Fibroblast of pulmonary artery (primary cell): Measurements from ENCODE around the gene FAM228A.

ENCODE experiments used
- DNase-seq: peaks from one replicate; pipeline ENCODE4 v3.0.0-alpha.2; 2010; ENCODE audit warnings: low read depth
- H3K4me3 ChIP-seq: replicated peaks from 2 replicates; pipeline ENCODE4 v1.5.1; 2011; ENCODE audit warnings: low read depth, mild to moderate bottlenecking, control low read depth, low read length, moderate library complexity
- TF ChIP-seq, protein P1 (sequence below): IDR thresholded peaks from 2 replicates; pipeline ENCODE4 v1.5.1; 2011; ENCODE audit warnings: mild to moderate bottlenecking, control low read depth, low read length, inconsistent platforms; ENCODE audit errors: missing control alignments

FAM228A gene

DNA sequence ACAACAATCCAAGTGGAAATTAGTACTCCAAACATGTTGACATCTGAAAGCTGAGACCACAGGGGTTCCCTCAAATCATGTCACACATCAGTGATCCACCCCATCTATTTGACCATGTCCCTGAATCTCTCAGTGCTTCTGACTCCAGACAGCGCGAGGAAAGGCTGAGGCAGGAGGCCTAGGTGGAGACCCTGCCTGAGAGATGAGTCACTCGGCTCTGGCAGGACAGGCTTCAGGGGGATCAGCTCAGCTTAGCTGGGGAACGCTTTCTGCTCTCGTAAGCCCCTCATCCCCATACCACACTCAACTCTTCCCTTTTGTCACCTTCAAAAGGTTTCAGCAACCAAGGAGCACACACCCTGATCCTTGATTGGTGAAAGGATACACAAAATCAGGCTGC, 5.8 kb upstream of the FAM228A start:
- no peak for DNase-seq
- TF ChIP-seq, protein P1, sequence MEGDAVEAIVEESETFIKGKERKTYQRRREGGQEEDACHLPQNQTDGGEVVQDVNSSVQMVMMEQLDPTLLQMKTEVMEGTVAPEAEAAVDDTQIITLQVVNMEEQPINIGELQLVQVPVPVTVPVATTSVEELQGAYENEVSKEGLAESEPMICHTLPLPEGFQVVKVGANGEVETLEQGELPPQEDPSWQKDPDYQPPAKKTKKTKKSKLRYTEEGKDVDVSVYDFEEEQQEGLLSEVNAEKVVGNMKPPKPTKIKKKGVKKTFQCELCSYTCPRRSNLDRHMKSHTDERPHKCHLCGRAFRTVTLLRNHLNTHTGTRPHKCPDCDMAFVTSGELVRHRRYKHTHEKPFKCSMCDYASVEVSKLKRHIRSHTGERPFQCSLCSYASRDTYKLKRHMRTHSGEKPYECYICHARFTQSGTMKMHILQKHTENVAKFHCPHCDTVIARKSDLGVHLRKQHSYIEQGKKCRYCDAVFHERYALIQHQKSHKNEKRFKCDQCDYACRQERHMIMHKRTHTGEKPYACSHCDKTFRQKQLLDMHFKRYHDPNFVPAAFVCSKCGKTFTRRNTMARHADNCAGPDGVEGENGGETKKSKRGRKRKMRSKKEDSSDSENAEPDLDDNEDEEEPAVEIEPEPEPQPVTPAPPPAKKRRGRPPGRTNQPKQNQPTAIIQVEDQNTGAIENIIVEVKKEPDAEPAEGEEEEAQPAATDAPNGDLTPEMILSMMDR: no peak
- no peak overlapping the region for H3K4me3 ChIP-seq

- peak overlapping the region; percentile 32 for H3K4me3 ChIP-seq
- peak; percentile 4 for DNase-seq
- TF ChIP-seq, protein P1: peak; percentile 2
Observed at GRCh38 chr2:24175631-24176187, 856 bp downstream of the FAM228A start.

DNA sequence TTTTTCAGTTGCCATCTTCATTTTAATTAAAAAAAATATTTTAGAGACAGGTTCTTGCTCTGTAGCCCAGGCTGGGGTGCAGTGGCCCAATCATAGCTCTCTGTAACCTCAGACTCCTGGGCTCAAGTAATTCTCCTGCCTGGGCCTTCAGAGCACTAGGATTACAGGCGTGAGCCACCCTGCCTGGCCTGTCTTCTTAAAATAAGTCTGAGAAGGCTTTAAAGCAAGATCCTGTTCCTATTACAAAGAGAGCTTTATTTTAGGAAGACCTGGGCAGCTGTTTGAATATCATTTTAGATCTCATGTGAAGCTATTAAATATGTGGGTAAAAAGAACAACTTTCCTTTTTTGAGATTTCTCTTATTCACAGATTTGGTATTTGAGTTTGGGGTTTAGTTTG, 1.5 kb downstream of the FAM228A start:
- TF ChIP-seq, protein P1: no peak

GRCh38 chr2:24179683-24180082, 4.8 kb downstream of the FAM228A start:
- DNase-seq: no peak
- TF ChIP-seq, protein P1: no peak

More for the DNA sequence above, 1.5 kb downstream of the FAM228A start:
- no peak overlapping the region for H3K4me3 ChIP-seq
- no peak for DNase-seq

DNA sequence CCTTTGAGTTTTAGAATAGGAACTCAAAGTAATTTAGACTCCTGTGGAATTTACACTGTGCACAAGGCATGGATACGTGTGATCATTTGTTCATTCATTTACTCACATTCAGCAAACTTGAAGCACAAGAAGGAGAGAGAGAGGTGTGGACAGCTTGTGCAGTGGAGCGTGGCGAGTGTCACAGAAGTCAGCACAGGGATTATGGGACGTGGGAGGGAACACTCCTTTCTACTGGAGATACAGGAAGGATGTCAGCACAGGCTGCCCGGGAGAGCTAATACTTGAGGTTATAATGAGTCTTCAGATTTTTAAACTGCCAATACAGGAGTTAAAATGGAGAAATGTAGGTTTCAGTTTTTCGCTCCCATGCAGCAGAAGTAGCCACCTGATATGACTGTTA, 7.0 kb downstream of the FAM228A start:
- H3K4me3 ChIP-seq: no peak overlapping the region
- no peak for DNase-seq
- TF ChIP-seq, protein P1: no peak

More at GRCh38 chr2:24179683-24180082, 4.8 kb downstream of the FAM228A start:
- no peak overlapping the region for H3K4me3 ChIP-seq

GRCh38 chr2:24182507-24182906, 7.7 kb downstream of the FAM228A start:
- TF ChIP-seq, protein P1: no peak
- no peak overlapping the region for H3K4me3 ChIP-seq
- DNase-seq: no peak
